CD4-positive, alpha-beta T cell treated with Interleukin-17A for 4 hours (primary cell): ENCODE measurements around the gene IGBP1.
"Not testable (repeated sequence)": the region's sequence is repeated elsewhere in the genome, so short reads cannot be mapped to it uniquely, and the experiment has no call there.

Experiments
- DNase-seq: peaks from one replicate; pipeline ENCODE4 v3.0.0-alpha.2; 2020; ENCODE audit warnings: mixed read lengths

Gene IGBP1

DNA sequence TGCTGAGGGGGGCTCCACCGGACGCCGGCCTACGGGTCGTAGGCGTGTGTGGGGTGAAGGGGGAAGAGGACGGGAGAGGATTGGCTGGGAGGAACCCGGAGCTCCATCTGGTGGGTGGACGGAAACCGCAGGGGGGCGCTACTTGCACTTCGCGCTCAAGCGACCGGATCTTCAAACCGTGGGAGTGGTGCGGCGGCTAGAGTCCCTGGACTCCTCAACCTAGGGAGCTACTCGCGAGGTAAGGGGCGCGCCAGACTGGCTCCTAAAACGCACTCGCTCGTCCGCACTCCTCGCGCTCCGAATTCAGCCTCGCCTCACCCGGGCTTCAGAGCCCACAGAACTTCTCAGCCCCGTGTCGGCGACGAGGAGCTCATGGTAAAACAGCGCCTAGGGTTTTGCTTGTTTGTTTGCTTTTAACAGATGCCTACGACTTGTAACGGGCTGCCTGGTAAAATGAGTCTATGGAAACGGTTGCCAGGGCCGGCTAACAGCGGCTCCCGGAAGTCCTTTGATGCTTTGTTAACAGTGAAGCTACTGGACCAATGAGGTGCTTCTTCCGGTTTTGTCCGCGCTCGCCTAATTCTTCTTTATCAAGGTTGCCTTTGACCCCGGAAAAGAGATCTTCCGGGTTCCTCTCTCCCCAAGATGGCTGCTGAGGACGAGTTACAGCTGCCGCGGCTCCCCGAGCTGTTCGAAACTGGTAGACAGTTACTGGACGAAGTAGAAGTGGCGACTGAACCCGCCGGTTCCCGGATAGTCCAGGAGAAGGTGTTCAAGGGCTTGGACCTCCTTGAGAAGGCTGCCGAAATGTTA, at the start of gene IGBP1:
Gene IGBP1, plus strand, starts transcription at position 145 of the 813 bp plus-strand sequence. Its CDS starts 501 bp downstream, at position 646.
- peak; percentile 77 for DNase-seq

DNA sequence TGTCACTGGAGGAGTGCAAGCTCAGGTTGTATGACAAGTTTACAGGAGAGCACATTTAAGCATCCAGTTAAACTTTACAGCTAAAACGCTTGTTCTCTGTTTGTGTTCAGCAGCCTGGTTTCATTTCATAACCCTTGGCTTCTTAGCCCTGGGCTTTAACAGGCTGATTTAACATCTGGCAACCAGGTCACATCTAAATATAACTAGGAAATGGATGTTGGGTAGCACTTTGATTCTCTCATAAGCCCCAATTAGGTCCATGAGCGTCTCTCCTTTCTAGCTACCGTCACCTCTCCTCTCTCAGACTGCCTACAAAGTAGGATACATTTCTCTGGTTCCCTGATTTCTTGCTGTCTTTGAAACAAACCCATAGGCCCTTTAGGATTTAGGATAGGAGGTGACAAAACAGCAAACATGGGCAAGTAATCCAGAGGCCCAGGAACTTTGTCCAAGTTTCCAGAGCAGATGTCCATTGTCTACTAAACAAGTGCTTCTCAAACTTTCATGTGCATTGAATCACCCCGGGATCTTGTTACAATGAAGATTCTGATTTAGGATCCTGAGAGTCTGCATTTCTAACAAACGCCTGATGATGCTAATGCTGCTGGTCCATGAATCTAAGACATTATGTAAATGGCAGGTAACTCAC, 48.5 kb upstream of the IGBP1 start:
- DNase-seq: no peak

- DNase-seq: no peak
These were observed 45.2 kb upstream of the IGBP1 start for GRCh38 chrX:70087857-70088630.

DNA sequence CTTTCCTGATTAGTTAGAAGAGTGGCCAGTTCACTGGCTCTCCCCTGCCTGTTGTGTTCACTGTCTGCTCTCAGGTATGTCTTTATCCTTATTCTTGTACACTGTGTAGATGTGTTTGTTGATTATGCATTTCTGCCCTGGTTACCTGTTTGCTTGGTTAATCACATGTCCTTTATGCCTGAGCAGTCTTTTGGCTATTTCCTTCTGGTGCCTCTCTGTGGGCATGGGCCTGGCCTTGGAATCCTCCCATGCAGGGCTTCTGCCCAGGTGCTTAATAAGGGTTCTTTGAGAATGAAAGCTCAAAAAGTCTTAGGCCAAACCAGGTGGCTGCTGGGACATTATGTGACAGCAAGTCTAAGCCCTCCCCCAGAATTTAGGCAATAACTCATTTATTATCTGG, 44.5 kb upstream of the IGBP1 start:
- DNase-seq: no peak

DNA sequence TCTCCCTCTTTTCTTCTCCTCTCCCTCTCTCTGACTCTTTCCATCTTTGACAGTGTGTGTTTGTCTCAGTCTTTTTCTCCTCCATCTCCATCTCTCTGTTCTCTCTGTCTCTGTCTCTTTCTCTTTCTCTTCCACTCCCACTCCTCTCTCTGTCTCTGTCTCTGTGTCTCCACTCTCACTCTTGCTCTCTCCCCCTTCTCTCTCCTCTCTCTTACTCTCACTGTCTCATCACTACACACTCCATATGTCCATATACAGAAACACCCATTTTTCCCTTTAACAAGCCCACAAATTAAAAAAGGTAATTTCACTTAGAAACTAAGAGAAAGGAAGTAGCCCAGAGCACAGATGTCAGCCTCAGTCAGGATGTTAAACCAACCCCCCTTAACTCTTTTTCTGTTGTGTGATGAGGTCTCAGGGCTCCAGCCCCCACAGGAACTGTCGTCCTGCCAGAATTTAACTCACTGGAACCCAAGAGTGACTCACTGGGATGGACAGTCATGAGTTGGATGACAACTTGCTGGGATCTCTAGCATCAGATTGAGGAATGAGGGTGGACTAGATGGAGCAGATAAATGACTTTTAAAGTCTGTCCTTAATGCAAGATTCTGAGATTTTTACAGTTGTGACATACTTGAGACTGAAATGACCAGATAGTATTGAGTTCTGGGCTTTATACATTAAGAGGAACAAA, 43.5 kb upstream of the IGBP1 start:
- no peak for DNase-seq

DNA sequence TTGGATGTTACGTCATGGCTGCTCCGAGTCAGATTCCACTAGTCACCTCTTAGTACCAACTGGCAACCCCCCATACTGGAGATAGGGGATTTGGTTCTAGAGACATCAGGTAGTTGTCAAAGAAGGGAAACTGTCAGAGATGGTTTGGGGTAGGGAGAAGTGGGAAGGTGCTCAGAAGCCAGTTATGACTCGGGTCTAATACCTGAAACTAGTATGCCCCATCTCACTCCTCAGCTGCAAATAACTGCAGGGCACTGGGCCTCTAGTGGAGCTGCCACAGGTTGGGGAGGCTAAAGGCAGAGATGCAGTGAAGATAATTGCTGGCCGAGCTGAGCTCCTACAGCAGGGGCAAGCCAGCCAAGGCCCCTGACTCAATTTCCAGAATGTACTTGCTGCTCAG, 41.0 kb upstream of the IGBP1 start:
- no peak for DNase-seq

DNA sequence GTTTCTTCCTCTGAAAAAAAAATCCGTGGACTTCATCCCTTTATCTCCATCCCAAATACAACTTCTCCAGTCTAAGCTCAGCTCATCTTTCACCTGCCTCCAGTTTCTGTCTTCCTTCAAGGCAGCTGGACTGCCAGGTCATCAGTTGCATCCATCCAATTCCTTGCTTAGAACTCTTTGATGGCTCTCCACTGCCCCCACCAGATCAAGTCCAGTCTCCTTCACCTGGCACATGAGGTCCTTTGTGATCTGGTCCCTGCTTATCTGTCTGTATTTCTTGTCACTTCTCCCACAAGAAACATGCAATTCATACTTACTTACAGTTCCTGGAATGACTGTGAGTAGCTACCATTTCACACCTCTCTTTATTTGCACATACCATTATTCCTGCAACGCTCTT, 37.2 kb upstream of the IGBP1 start:
- DNase-seq: no peak

- no peak for DNase-seq
These were observed 28.0 kb upstream of the IGBP1 start for GRCh38 chrX:70105229-70105628.

DNA sequence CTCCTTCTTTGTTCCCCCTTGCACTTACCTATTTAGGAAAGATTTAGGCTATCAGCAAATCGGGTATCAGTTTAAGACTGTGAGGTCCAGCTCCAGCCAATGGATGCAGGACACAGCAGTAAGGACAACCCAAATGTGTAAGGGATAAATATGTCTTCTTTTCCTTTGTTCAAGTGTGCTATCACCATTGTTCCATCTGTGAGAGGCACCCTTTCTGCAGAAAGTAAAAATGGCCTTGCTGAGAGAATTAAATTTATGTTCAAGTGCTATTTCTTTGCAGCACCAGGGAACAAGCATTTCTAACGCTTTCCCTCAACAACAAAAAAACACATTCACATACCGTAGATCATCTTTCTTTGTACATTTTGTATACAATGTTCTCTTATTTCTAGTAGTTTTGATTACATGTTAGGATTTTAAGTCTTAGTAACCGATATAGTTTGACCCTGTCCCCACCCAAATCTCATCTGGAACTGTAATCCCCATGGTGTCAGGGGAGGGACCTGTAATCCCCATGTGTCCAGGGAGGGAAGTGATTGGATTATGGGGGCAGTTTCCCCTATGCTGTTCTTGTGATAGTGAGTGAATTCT, 21.7 kb upstream of the IGBP1 start:
- DNase-seq: not testable (repeated sequence)

- no peak for DNase-seq
These were observed 15.5 kb upstream of the IGBP1 start for GRCh38 chrX:70117738-70118137.

- not testable (repeated sequence) for DNase-seq
These were observed 10.2 kb upstream of the IGBP1 start for GRCh38 chrX:70123014-70123413.

GRCh38 chrX:70124678-70125077, 8.6 kb upstream of the IGBP1 start:
- no peak for DNase-seq

DNA sequence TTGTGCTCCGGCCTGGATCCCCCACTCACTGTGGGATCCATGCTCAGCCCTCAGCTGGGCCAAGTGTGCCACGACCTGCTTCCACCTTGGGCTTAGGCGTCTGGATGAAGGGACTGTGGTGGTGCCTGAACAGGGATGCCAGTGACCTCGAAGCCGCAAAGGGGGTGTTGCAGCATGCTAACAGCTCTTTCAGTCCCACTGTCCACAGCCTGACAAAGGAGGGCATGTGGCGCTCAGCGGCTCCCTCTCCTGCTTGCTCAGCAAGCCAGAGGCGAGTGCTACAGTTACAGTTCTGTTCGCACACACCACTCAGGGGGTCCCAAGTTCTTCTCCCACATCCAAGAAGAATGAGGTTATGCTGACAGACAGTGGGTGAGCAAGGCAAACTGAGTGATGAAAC, 5.2 kb upstream of the IGBP1 start:
- DNase-seq: no peak

- no peak for DNase-seq
These were observed 3.4 kb upstream of the IGBP1 start for GRCh38 chrX:70129816-70130215.

- DNase-seq: no peak
These were observed 1.0 kb upstream of the IGBP1 start for GRCh38 chrX:70132224-70132623.

DNA sequence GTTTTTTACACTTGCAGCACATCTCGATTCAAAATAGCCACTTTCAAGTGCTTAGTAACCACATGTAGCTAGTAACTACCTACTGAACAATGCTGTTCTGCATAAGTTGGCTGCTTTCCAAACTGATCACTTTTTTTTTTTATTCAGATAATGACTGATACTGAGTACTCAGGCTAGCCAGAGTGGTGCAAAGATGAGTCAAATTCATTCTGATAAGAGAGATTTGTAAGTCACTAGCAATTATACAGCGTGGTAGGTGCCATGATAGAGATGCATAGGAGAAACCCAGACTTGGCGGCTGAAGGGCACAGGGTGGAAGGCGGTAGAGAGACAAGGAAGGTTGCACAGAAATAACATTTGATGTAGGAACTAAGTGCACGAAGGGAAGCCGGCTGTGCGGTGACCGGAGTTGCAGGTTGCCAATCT, 357 bp upstream of the IGBP1 start:
- DNase-seq: no peak

DNA sequence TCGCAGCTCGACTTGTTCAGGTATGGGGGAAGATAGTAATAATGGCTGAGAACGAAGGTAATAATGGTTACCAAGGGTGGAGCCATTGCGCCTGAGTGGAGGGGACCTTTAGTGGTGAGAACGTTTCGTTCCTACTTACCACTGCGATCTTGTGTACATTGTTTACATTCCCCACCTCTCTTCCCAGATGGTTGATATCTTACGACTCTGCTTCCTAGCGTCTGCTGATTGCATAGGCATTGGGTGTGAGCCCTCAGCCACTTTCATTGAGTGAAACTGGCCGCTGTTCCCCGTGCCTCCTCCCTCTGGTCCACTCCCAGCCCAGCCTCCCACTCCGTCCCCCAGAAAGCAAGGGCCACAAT, 850 bp downstream of the IGBP1 start:
- no peak for DNase-seq

DNA sequence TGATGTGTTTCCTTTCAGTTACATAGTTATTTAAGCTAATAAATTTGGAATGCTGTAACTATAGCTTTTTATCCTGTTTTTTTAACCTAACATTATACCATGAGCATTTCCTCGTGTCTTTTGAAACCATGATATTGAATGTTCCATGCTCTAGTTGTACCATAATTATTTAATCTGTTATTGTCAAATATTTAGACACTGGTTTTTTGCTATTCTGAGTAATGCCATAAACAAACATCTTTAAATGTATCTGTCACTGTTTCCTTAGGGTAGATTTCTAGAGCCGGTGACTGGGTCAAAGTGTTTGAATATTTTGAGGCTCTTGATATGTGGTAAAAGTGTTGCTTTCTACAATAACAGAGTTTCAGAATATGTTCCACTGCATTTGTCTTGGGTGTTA, 5.4 kb downstream of the IGBP1 start:
- DNase-seq: no peak

- DNase-seq: no peak
These were observed 6.5 kb downstream of the IGBP1 start for GRCh38 chrX:70139736-70140135.

GRCh38 chrX:70141373-70141772, 8.1 kb downstream of the IGBP1 start:
- DNase-seq: no peak

GRCh38 chrX:70166601-70167590, 33.6 kb downstream of the IGBP1 start:
- DNase-seq: no peak
